ENCODE results near the gene NALF2.

The NALF2 gene

DNA sequence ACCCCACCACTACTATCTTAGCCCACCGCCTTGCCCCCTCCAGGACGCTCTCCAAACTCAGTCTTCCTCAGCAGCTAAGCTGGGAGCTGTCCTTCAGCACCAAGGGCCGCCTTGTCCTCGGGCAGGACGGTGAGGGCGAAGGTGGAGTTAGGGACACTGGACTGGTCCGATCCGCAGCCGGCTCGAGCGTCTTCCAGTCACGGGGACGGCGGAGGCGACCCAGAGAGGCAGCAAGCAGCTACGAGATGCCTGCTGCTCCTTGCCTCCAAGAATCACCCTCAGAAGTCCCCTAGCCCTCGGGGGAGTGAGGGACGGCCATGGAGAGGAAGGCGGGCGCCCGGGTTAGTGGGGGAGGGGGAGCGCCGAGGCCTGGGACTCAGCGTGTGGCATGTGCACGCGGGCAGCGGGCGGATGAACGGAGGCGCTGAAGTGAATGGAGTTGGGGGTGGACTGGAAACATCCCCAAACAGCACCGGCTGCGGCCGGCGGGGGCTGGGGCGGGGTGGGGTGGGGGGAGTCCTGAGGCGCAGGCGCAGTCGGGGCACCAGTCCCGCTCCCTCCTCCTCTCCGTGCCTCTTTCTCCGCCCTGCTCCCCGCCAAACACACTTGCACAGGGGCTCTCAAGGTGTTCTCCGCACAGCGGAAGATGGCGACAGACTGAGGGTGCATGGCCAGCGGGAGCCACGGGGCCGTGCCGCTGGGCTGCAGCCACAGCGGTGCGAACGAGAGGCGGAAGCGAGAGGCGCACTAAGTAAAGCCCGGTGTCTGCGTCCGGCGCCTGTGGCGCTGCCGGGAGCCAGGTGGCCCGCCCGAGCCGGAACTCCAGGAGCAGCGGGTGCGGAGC is at the start of gene NALF2:
NALF2 (plus strand) TSS at position 545 of the 844 bp plus-strand sequence. CDS start 957 bp downstream, outside the sequence.
- TF ChIP-seq, protein P1, sequence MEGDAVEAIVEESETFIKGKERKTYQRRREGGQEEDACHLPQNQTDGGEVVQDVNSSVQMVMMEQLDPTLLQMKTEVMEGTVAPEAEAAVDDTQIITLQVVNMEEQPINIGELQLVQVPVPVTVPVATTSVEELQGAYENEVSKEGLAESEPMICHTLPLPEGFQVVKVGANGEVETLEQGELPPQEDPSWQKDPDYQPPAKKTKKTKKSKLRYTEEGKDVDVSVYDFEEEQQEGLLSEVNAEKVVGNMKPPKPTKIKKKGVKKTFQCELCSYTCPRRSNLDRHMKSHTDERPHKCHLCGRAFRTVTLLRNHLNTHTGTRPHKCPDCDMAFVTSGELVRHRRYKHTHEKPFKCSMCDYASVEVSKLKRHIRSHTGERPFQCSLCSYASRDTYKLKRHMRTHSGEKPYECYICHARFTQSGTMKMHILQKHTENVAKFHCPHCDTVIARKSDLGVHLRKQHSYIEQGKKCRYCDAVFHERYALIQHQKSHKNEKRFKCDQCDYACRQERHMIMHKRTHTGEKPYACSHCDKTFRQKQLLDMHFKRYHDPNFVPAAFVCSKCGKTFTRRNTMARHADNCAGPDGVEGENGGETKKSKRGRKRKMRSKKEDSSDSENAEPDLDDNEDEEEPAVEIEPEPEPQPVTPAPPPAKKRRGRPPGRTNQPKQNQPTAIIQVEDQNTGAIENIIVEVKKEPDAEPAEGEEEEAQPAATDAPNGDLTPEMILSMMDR (IDR thresholded peaks at IDR 0.05), result no peak; the same call in 1 of the 2 replicates

DNA sequence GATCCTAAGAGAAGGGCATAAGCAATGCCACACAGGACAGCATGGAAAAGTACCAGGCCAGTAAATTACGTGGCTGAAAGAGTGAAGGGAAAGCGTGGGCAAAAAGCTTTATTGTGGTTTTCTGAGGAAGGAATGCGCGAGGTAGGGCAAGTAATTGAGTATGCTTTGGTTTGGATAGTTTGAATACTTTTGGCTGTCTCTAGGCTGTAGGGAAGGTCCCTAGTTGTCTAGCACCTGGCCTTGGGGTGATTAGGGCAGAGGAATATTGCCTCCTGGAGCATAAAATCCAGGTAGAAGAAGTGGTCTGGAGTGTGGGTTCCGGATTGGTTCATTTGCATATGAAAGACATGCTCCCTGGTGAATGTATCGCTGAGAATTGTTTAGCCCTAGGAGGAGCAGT is 46.4 kb upstream of the NALF2 start:
- TF ChIP-seq, protein P1 (IDR thresholded peaks at IDR 0.05), result no peak

DNA sequence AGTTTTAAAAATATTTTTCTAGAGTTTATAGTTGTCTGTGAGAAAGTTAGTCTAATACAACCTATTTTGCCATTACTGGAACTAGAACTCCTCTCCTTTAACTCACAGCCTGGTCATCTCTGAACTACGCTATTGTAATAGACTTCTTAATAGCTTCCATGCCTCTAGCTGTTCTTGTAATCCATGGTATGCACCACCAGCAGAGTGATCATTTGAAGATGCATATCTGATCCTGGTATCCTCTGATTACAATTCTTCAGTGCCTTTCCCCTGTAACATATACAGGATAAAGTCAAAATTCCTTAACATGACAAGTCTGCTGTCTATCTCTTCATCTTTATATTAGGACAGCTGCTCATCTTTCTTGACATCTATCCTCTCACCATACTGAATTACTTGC is 37.6 kb upstream of the NALF2 start:
- TF ChIP-seq, protein P1 (IDR thresholded peaks at IDR 0.05), result no peak

DNA sequence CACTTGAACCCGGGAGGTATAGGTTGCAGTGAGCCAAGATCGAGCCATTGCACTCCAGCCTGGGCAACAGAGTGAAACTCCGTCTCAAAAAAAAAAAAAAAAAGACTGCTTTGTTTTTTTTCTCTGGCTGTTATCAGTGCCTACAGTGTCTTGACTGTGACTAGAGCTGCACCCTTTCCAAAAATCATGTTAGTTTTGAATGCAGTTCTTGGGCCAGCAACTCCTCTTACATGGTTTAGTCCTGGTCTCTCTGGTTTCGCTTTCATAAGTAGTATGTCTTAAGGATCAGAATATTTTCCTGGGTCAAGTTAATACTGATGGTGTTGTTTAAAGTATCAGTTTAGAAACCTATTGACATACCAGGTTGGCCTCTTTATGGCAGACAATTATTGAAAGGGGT is 34.2 kb upstream of the NALF2 start:
- TF ChIP-seq, protein P1 (IDR thresholded peaks at IDR 0.05), result no peak

DNA sequence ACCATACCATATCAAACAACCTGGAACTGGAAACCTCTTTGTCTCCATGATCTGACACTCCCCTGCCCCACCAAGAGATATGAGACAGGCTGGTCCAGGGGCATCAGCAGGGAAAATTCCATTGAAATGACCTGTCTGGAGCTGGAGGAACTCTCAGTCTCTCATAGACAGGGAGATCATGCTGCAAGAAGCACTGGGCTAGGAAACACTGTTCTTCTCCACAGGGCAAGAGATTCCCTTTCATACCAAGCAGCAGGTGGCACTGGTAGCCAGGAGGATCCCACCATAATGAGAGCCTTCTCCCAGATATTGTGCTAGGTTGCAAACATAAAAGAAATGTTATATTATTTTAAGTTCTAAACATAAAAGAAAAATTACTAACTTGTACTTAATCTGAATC is 14.5 kb upstream of the NALF2 start:
- TF ChIP-seq, protein P1 (IDR thresholded peaks at IDR 0.05), result no peak

DNA sequence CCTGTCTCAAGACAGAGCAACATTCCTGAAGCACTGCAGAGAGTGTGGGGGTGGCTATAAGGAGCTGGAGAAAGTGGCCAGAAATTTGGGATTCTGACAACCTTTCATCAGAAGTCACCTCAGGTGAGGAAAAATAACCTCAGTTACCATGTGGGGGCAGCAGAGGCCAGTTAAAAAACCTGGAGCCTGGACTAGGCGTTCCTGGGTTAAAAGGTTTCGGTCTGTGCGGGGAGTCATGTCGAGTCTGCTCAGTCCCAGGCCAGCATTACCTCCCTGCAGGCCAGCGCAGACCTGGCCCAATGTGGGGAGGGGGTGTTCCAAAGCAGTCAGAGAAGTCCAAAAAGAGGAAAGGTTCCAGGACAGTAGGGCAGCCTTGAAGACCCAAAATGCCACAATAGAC is 10.9 kb upstream of the NALF2 start:
- TF ChIP-seq, protein P1 (IDR thresholded peaks at IDR 0.05), result peak; percentile 46; the same call in 1 of the 2 replicates

DNA sequence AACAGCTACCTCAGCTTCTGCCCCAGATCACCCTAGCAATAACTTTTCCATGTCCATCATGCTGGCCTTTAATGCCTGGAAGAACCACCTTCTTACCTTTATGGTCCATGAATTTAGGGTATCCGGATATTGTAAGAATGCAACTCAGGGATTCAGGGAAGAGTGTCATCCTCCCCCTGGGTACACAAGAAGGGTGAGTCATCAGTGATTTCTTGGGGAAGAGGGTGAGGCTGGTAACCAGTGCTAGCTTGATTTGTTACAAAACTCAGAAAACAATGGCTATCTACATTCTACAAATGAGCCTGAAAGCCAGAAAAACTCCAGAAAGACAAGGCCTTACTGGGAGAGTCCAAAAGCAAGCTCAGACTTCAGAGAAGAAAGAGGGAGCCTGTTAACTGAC is 10.4 kb upstream of the NALF2 start:
- TF ChIP-seq, protein P1 (IDR thresholded peaks at IDR 0.05), result no peak

All from LNCAP (cell line).